Fibroblast of skin of back (primary cell): Measurements from ENCODE around the gene TCHP.
"Not testable (repeated sequence)": the region's sequence is repeated elsewhere in the genome, so short reads cannot be mapped to it uniquely, and the experiment has no call there.

ENCODE experiments used
- DNase-seq: peaks from one replicate; pipeline ENCODE4 v3.0.0-alpha.2; 2013

Gene TCHP

GRCh38 chr12:109910969-109911348 is 10.9 kb downstream of the TCHP start:
- DNase-seq, result peak; percentile 38

GRCh38 chr12:109912855-109913321 is 12.8 kb downstream of the TCHP start:
- DNase-seq, result no peak

- DNase-seq, result no peak
Measured at GRCh38 chr12:109914461-109914860, 14.4 kb downstream of the TCHP start.

- no peak for DNase-seq
Measured at GRCh38 chr12:109915171-109916040, 15.3 kb downstream of the TCHP start.

- no peak for DNase-seq
Measured at GRCh38 chr12:109916045-109916444, 16.0 kb downstream of the TCHP start.

GRCh38 chr12:109919456-109919855 is 19.4 kb downstream of the TCHP start:
- DNase-seq, result peak; percentile 58

GRCh38 chr12:109920261-109920780 is 20.2 kb downstream of the TCHP start:
- DNase-seq, result no peak

- no peak for DNase-seq
Measured at GRCh38 chr12:109921982-109922381, 21.9 kb downstream of the TCHP start.

- DNase-seq, result no peak
Measured at GRCh38 chr12:109923038-109923437, 23.0 kb downstream of the TCHP start.

- DNase-seq, result no peak
Measured at GRCh38 chr12:109923481-109924245, 23.6 kb downstream of the TCHP start.

- DNase-seq, result no peak
Measured at GRCh38 chr12:109925185-109925840, 25.2 kb downstream of the TCHP start.

- no peak for DNase-seq
Measured at GRCh38 chr12:109926016-109926415, 25.9 kb downstream of the TCHP start.

- no peak for DNase-seq
Measured at GRCh38 chr12:109926488-109927210, 26.6 kb downstream of the TCHP start.

- DNase-seq, result peak; percentile 59
Measured at GRCh38 chr12:109927622-109928021, 27.5 kb downstream of the TCHP start.

GRCh38 chr12:109928058-109928656 is 28.1 kb downstream of the TCHP start:
- no peak for DNase-seq

GRCh38 chr12:109929326-109929725 is 29.3 kb downstream of the TCHP start:
- DNase-seq, result not testable (repeated sequence)

GRCh38 chr12:109930028-109930800 is 30.1 kb downstream of the TCHP start:
- DNase-seq, result no peak

- DNase-seq, result no peak
Measured at GRCh38 chr12:109931143-109931542, 31.1 kb downstream of the TCHP start.

GRCh38 chr12:109932878-109933503 is 32.9 kb downstream of the TCHP start:
- no peak for DNase-seq

GRCh38 chr12:109934026-109934425 is 34.0 kb downstream of the TCHP start:
- no peak for DNase-seq
